ENCODE results near the gene CAMK1D.

Gene CAMK1D

DNA sequence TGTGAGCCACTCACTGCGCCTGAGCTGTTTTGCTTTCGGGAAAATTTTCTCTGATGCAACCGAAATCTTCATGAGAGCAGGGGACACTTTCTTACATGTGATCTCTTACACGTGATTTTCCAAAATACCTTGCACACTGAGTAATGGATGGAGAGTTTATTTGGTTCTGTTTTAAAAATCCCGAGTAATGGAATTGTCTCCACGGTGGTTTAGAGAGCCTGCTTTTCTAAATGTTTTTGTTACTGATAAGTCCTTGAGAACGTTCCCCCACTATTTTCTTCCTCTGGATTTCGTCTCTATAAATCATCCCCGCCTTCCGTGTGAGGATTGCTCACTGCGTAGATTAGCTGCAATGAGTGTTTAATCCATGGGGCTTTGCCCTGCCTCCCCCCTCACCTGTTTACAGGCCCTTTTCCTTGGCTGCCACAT, 25.7 kb downstream of the CAMK1D start:
- DNase-seq (ENCODE audit: low read depth in 2 of 2) = no peak

- no peak for DNase-seq (ENCODE audit: low read depth in 2 of 2)
Measured at GRCh38 chr10:12376211-12376610, 26.9 kb downstream of the CAMK1D start.

GRCh38 chr10:12377658-12378290, 28.4 kb downstream of the CAMK1D start:
- DNase-seq (ENCODE audit: low read depth in 2 of 2) = no peak

- DNase-seq (ENCODE audit: low read depth in 2 of 2) = no peak
Measured at GRCh38 chr10:12380999-12381398, 31.7 kb downstream of the CAMK1D start.

DNA sequence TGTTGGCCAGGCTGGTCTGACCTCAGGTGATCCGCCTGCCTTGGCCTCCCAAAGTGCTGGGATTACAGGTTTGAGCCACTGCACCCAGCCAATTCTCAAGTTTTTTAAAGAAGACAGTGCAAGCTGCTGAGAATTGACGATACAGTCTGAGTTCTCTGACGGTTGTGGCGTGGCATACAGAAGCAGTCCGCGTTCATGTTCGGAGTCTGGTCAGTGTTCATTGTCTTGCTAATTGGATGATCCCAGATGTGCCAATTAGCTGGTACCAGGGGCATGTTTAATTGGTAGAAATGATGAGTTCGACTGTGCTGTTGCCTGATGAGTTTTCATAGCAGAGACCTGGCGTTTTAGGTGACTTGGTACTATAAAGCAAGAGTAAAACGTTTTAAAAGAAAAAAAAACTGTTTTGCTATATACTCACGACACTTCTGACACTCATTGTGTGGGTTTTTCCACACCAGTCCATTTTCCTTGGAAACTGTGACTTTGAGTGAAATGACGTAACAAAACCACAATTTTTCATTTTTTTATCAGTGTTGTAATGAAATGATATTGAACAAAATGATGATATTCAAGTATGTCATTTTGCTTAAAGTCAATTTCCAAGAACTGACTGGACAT, 32.3 kb downstream of the CAMK1D start:
- DNase-seq (ENCODE audit: low read depth in 2 of 2) = no peak

- no peak for DNase-seq (ENCODE audit: low read depth in 2 of 2)
Measured at GRCh38 chr10:12382157-12382548, 32.8 kb downstream of the CAMK1D start.

GRCh38 chr10:12382956-12383531, 33.7 kb downstream of the CAMK1D start:
- no peak for DNase-seq (ENCODE audit: low read depth in 2 of 2)

DNA sequence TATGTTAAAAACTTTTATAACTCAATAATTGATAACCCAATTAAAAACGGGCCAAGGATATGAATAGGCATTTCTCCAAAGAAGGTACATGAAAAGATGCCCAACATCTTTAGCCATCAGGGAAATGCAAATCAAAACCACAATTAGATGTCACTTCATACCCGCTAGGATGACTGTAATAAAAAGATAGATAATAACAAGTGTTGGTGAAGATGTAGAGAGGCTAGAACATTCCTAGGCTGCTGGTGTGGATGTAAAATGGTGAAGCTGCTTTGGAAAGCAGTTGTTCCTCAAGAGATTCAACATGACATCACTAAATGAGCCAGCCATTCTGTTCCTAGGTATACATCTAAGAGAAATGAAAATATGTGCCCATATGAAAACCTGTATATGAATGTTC, 35.6 kb downstream of the CAMK1D start:
- no peak for DNase-seq (ENCODE audit: low read depth in 2 of 2)

DNA sequence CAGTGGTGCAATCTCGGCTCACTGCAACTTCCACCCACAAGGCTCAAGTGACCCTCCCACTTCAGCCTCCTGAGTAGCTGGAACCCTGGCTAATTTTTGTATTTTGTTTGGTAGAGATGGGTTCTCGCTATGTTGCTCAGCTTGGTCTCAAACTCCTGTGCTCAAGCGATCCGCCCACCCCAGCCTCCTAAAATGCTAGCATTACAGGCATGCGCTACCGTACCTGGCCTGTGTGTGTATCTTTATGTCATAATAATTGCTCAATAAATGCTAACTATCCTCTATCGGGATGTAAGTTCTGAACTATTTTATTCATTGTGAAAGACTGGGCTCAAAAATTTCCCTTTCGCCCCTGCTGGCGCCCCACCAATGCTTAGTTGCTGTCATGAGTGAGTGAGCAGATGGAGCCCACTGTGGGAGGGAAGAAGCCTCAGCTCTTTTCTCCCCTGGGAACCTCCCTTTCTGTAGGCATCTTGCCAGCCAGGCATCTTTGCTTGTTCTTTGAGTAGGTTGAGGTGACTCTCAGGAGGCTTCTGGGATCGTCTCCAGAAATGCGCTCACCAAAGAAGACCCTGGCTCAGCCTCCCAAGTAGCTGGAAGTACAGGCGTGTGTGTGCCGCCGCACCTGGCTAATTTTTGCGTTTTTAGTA, 38.3 kb downstream of the CAMK1D start:
- DNase-seq (ENCODE audit: low read depth in 2 of 2) = no peak

DNA sequence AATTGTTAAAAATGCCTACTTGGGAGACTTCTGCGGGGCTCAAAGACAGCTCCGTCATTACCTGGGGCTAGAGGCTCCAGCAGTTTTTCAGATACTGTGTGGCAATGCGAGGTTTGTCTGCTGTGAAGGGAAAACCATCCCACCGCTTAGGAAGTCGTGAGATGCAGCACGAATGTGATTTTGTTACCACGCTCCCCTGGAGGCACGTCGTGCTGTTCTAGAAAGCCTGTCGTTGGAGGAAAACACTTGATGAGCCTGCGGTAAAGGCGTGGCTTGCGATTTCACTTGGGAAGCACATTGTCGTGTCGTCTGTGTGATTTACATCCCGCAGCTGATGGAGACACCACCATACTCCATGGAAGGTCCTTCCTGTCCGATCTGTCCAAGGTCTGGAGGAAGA, 39.3 kb downstream of the CAMK1D start:
- no peak for DNase-seq (ENCODE audit: low read depth in 2 of 2)

- no peak for DNase-seq (ENCODE audit: low read depth in 2 of 2)
Measured at GRCh38 chr10:12389154-12389734, 39.9 kb downstream of the CAMK1D start.

- no peak for DNase-seq (ENCODE audit: low read depth in 2 of 2)
Measured at GRCh38 chr10:12390733-12391132, 41.4 kb downstream of the CAMK1D start.

GRCh38 chr10:12391206-12391605, 41.9 kb downstream of the CAMK1D start:
- DNase-seq (ENCODE audit: low read depth in 2 of 2) = no peak

- DNase-seq (ENCODE audit: low read depth in 2 of 2) = no peak
Measured at GRCh38 chr10:12393831-12394230, 44.5 kb downstream of the CAMK1D start.

- no peak for DNase-seq (ENCODE audit: low read depth in 2 of 2)
Measured at GRCh38 chr10:12394241-12395033, 45.1 kb downstream of the CAMK1D start.

GRCh38 chr10:12396093-12396492, 46.7 kb downstream of the CAMK1D start:
- DNase-seq (ENCODE audit: low read depth in 2 of 2) = no peak

GRCh38 chr10:12396567-12396966, 47.2 kb downstream of the CAMK1D start:
- no peak for DNase-seq (ENCODE audit: low read depth in 2 of 2)

DNA sequence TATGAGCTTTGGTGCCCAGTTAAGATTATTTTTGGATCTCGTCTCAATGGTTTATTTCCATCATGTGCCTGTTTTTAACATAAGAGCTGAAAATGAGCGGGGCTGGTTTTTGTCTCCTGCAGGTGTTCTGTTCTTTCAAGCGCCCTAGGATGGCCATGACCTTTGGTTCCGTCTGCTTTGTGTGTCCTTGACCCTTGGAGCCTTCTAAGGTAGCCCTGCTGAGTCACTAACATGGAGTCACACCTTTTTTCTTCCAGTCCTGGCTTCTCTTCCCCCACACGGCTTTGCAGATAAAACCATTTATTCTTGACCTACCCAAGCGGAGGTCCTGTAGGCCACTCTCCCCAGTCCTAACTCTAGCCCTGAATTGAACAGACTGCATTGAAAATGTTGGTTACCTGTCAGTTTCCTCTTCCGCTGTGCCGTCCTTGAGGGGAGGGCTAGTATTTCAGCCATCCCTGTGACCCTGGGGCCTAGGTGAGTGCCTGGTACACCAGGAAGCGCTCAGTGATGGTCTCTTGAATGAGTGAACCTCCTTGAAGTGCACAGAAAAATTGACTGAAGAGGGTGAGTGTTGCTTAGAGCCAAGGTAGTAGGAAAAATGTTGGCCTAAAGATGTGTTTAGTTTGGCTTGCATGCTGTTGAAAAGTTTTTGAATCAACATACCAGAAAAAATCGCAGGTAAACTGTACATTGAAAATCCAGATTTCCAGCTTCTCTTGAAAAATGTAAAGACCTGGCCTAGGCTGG, 48.0 kb downstream of the CAMK1D start:
- no peak for DNase-seq (ENCODE audit: low read depth in 2 of 2)

DNA sequence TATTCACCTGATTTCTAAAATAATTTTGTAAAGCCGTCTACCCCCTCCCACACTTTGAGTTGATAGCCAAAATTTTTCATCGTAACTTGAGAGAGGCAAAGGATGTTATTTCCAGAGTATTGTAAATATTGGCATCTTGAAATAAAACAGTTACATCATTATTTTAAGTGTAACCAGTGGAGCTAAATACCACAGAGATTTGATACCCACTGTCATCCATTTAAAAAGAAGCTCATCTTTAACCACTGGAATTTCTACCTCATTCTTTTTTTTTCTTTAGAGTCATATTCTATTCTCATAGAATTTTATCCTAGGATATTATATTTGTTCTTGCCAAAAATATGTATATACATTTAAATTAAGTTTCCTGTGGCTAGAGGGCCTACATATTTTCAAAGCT, 48.6 kb downstream of the CAMK1D start:
- DNase-seq (ENCODE audit: low read depth in 2 of 2) = no peak

GRCh38 chr10:12400266-12400931, 51.1 kb downstream of the CAMK1D start:
- DNase-seq (ENCODE audit: low read depth in 2 of 2) = no peak
